Erythroblast (primary cell): ENCODE data around the gene RRM1.

Source experiments
- DNase-seq, 2 experiments: peaks; one replicate each; lab custom pipeline; 2025; lab: John Stamatoyannopoulos, UW
- GATA1 ChIP-seq: IDR thresholded peaks from 2 replicates; pipeline ENCODE4 v1.6.1; 2011; ENCODE audit warnings: low read depth, mild to moderate bottlenecking, control low read depth, low read length, moderate library complexity
- POLR2A ChIP-seq: IDR thresholded peaks from 2 replicates; pipeline ENCODE4 v1.6.1; 2011; ENCODE audit warnings: mild to moderate bottlenecking, low read length

The RRM1 gene

DNA sequence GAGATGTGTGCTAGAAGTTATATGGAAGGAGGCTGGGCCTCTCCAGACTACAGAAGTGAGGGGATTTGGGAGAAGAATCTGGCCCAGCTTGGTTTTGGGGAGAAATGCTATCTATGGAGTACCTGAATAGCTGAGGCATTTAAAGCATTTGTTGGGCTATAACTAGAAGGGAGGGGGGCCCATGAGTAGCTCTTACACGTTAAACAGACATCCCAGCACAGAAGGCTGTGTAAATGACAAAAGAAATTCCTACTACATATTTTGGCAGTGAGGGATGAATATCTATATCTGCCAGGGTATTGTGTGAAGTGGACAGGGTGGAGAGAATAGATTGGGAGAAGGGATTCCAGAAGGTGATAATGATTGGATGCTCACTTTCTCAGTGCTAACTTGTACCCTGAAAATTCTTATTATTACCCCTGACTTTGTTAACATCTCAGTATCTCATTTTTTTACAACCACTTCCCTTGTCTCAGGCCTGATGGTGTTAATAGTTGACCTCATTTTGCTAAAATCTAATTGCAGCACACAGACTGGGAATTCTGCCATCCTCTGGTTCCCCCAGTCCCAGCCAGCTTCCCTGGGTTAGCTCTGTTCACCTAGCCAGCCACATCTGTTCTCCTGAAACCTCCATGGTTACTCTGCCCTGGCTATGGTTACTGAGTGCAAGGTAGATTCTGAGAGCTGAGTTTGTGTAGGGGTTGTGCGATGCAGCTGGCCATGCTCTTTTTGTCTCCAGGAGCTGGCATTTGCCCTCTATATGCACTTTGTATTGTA, 28.8 kb upstream of the RRM1 start:
- no peak for TF ChIP-seq POLR2A
- no peak for TF ChIP-seq GATA1
- DNase-seq: no peak

DNA sequence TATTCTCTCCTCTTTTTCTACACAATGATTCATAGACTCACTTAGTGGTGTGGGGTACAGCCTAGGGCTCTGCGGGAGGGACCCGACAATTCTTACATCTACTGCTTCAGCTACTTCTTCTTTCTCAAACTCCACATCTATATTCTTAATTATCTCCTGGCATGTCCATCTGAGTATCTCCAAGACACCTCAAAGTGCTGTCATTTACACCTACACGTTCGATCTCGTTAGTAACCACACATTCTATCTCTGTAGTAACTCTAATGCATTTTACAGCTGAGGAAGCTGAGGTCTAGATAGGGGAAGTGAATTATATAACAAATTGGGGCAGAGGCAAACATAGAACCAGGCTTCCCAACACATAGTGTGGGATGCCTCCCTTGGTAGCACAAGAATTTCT, 27.7 kb upstream of the RRM1 start:
- no peak for DNase-seq
- no peak for TF ChIP-seq GATA1

DNA sequence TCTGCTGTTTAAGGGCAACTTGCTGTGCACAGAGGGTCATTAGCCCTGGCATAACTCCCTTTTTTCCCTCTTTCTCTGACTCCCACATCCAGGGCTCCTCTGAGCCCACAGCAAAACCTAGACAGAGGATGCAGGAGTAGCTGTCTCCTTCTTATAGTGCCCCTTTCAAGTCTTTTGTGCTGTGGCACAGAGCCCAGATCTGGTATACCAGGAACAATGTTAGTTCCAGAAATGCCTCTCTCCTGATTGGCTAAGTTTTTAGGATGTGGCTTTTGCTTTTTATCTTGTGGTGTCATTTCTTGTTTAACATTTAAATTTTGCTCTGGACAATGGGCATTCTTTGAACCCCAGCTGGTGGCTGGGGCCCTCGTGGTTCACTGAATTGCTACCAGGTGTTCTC, 25.6 kb upstream of the RRM1 start:
- no peak for DNase-seq
- no peak for TF ChIP-seq POLR2A
- no peak for TF ChIP-seq GATA1

DNA sequence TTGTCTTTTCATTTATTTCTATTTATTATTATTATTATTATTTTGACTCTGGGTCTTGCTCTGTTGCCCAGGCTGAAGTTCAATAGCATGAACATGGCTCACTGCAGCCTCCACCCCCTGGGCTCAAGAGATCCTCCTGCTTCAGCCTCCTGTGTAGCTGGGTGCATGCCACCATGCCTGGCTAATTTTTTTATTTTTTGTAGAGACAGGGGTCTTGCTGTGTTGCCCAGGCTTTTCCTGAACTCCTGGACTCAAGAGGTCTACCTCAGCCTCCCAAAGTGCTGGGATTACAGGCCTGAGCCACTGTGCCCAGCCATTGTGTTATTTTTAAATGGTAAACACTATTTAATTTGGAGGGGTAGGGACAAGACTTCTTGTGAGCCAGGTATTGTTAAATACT, 23.3 kb upstream of the RRM1 start:
- TF ChIP-seq POLR2A (no peak), GATA1 (no peak)
- DNase-seq: no peak

DNA sequence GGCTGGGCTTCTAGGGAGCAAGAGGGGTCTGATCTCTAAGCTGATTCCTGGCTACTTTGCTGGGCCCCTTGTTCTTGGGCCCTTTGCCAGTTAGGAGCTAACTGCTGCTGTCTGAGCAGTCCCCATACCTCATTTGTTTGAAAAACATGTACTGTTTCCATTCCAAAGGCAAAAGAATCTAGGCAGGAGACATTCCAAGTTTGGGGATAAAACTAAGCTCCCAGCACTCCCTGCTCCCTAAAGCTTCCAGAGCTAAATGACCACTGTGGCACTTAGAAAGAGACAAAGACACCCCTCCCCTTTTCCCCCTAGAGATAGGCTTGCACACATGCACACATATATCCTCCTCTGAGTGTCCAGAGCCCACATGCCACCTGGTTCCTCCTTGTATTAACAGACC, 22.7 kb upstream of the RRM1 start:
- no peak for DNase-seq
- no peak for TF ChIP-seq POLR2A
- TF ChIP-seq GATA1: no peak

DNA sequence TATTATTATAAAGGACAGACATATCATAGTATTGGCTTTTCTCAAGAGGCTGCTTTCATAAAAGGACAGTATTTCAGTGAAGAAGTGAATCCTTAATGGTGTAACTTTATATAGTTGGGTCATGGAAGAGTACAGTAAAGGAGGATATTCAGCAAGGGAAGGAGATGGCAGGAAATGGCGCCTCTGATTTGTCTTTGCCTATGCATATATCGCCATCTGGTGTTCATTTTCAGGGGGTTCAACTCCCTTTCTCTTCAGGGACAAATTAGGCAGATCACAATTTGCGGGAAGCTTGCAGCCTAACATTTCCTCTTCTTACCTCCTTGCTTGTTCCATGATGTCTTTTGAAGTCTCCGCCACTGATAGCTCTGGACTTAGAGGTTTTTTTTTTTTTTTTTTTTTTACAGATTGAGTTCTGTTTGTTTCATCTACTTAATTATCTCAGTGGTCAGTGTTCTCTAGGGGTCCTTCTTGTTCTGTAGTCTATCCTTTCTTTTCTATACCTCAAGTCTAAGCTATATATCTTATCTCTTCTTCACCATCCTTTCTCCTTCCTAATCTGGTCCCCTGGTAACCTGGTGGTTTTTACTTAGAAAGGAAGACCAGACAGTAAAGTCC, 21.8 kb upstream of the RRM1 start:
- TF ChIP-seq GATA1 (no peak), POLR2A (no peak)
- peak; percentile 81 to 90 for DNase-seq

DNA sequence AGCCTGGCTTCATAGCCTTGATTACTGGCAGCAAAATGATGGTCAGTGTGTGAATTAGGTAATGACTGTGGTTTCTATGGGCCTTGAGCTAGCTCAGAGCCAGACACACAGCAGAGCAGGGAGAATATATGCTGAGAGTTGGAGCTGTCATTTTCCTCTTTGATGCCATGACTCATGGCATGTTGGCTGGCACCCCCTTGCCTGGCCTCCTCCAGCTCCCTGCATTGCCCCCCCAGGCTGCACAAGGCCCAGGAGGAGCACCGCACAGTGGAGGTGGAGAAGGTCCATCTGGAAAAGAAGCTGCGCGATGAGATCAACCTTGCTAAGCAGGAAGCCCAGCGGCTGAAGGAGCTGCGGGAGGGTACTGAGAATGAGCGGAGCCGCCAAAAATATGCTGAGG, 20.3 kb upstream of the RRM1 start:
- DNase-seq: no peak
- no peak for TF ChIP-seq GATA1
- TF ChIP-seq POLR2A: no peak

DNA sequence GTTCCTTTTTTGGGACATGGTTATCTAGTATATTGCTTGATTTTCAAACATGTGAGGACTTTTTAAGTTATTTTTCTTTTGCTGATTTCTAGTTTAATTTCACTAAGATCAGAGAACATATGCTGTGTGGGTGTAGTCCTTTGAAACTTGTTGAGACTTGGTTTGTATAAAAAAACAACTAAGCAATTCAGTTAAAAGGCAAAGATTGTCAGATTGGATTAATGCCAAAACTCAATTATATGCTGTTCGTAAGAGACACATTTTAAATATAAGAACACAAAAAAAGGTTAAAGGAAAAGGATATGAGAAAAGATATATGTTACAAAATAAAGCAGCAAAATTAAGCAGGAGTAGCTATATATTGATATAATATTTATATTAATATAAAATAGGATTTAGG, 17.8 kb upstream of the RRM1 start:
- TF ChIP-seq GATA1 (no peak), POLR2A (no peak)
- no peak for DNase-seq

DNA sequence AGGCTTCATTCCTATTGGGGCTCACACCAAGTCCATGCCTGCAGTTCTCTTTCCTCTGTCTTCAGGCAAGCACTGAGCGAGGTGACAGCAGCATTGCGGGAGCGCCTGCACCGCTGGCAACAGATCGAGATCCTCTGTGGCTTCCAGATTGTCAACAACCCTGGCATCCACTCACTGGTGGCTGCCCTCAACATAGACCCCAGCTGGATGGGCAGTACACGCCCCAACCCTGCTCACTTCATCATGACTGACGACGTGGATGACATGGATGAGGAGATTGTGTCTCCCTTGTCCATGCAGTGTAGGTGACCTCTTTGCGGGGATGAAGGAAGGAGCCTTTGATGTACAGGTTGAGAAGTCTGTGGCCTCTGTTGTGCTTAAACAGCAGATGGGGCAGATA, 11.4 kb upstream of the RRM1 start:
- DNase-seq: no peak
- no peak for TF ChIP-seq POLR2A
- no peak for TF ChIP-seq GATA1

DNA sequence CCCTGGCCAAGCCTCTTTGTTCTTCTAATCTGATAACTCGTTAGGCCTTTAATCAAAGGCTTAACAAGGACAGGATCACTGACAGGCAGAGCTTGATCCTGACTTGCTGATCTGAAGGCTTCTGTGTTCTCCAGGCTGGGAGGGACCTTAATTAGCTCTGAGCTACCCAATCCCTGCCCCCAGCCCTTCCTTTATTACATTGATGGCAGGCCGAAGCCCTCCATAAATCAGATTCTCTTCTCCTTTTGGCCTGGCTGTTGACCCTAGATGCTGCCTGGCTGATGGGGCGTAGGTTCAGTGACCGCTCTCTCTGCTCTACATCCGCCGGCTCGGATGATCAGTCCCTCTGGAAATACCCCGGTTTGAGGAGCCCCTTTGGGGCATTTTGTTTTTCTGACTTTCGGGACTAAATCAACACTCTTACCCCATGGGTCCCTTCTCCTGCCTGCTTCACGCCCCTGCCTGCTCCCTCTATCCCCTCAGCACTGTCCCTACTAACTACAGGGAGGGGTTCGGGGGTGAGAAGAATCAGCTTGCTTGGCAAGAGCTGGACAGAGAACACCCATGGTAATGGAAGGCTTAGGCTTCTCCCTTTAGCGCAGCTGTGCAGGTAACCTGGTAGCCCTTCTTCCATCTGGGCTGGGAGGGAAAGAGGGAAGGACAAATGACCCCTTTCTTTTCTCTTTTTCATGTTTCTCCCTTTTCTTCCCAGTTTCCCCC, 10.0 kb upstream of the RRM1 start:
- TF ChIP-seq POLR2A (no peak), GATA1 (no peak)

DNA sequence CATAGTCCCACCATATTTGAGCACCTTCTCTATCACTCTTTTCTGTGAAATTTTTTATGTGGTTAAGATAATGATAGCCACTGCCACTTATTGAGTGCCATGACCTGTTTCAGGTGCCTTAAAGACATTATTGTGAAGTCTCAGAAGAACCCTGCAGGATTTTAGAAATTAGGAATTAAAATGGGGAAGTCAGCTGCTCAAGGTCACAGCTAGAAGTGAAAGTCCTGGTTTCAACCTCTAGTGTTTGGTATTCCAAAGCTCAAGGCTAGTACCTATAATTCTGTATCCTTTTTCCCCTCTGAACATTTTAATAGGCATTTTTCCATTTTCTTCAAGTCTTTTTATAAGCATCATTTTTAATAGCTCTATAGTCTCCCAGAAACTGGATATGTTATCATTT, 9.0 kb upstream of the RRM1 start:
- TF ChIP-seq GATA1: no peak
- TF ChIP-seq POLR2A: no peak
- DNase-seq: no peak

More for the DNA sequence above, 10.0 kb upstream of the RRM1 start:
- DNase-seq: no peak

DNA sequence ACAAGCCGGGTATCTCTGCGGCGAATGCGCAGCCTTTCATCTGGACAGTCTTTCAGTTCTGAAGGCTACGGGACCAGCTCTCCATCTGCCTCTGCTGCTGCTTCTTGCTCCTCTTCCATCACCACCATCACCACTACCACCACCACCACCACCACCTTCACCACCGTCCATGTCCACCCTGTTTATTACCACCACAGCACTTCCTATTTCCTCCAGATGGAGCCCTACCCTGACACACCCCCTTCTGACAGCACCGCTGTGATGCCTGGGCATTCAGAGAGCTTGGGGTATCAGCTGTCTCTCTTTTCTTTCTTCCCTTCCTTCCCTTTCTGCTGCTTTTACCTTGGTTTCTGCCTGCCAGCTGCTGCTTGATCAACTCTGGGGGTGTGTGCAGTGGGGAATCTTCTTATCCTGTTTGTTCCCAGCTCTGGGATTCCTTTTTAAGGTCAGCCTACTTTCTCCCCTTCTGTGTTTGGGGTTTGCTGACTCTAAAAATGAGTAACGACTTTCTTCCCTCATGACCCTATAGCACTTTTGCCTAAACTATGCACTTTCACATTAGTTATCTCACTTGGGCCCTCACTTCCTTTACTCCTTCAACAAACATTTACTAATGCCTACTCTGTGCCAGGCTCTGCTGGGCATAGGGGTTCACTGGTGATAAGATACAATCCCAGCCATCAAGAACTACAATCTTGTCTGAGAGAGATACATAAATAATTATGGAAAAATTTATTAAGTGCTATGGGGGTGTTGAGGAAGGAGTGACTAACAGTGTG, 7.8 kb upstream of the RRM1 start:
- no peak for DNase-seq
- no peak for TF ChIP-seq POLR2A
- TF ChIP-seq GATA1: no peak

DNA sequence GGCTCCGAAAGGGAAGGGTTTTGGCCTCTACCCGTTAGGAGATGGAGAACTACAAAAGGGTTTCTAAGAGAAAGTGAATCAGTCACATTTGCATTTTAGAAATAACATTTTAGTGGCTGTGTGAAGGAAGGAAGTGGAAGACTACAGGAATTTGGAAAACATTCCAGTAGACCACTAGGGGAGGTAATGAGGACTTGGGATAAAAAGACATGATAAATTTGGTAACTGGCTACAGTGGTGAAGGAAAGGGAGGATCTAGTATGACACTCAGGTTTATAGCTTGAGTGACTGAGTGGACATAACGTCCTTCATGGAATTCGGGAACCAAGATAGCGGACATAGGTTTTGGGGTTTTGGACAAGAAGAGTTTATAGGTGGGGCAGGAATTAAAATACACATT, 7.0 kb upstream of the RRM1 start:
- TF ChIP-seq POLR2A: no peak
- TF ChIP-seq GATA1: no peak
- no peak for DNase-seq

DNA sequence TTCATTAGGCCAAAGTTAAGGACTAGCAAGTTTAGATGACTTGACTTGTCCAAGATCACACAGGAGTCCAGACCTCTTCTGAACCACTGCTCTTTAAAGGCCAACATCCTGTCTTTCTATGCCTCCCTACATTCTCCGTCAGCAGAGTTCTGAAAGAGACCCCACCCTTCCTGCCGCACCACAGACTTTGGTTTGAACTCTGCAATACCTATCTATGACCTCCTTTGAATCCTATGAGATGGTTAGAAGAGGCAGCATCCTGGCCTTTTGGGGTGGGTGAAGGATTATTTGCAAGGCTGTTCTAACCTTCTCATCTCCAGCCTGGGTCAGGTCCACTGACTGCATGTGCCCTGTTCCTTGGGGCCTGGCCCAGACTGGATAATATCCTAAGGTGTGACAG, 4.3 kb upstream of the RRM1 start:
- no peak for DNase-seq
- TF ChIP-seq GATA1: no peak
- no peak for TF ChIP-seq POLR2A
